Measurements from ENCODE around the gene CNOT8.

GRCh38 chr5:154820383-154820782 is 38.0 kb upstream of the CNOT8 start:
- TF ChIP-seq CTCF (IDR thresholded peaks at IDR 0.05; ENCODE audit: insufficient read depth, low read depth, low read length) (no peak), EZH2 (IDR thresholded peaks at IDR 0.05; ENCODE audit: insufficient read depth, low read length) (no peak)
